Aorta (tissue), 5 donors: ENCODE measurements around the gene KIF1A. TPM values are rescaled to one million over a fixed set of nuclear protein-coding genes. Genes with fewer than 3 reads are reported as not detected.

ENCODE experiments used
- ATAC-seq: fragments of 200-7000 bp; cut with Tn5 transposase; one replicate; pipeline ENCODE4 v1.9.1; 2022; ENCODE audit warnings: moderate library complexity; ENCODE audit not compliant: low FRiP score
- DNase-seq, 2 donors: peaks; one replicate each; pipeline ENCODE4 v3.0.0-alpha.2; 2020
- H3K27ac ChIP-seq, 2 donors: one replicate each; pipeline ENCODE4 v1.5.1; 2013; ENCODE audit warnings: low read length in 2 of 2, mild to moderate bottlenecking in 2 of 2, moderate library complexity in 2 of 2, control low read depth in 1 of 2, inconsistent platforms in 1 of 2, low read depth in 1 of 2
- H3K27me3 ChIP-seq, 2 donors: one replicate each; pipeline ENCODE4 v1.6.1; 2013; ENCODE audit warnings: control low read depth in 1 of 2, low read length in 1 of 2, mild to moderate bottlenecking in 1 of 2, moderate library complexity in 1 of 2; ENCODE audit not compliant: insufficient read depth in 2 of 2, control insufficient read depth in 1 of 2
- H3K36me3 ChIP-seq, 2 donors: one replicate each; pipeline ENCODE4 v1.6.1; 2013; ENCODE audit warnings: control low read depth in 1 of 2, low read length in 1 of 2, mild to moderate bottlenecking in 1 of 2; ENCODE audit not compliant: insufficient read depth in 2 of 2, control insufficient read depth in 1 of 2
- H3K4me1 ChIP-seq, 2 donors: one replicate each; pipeline ENCODE4 v1.6.1; 2013; ENCODE audit warnings: low read length in 2 of 2, control low read depth in 1 of 2, mild to moderate bottlenecking in 1 of 2, moderate library complexity in 1 of 2; ENCODE audit not compliant: insufficient read depth in 2 of 2, control insufficient read depth in 1 of 2
- H3K4me3 ChIP-seq, 2 donors: one replicate each; pipeline ENCODE4 v1.5.1; 2013; ENCODE audit warnings: low read length in 2 of 2, control low read depth in 1 of 2, mild to moderate bottlenecking in 1 of 2
- H3K9me3 ChIP-seq: one replicate; pipeline ENCODE4 v1.6.1; 2013; ENCODE audit warnings: mild to moderate bottlenecking, low read length; ENCODE audit not compliant: control insufficient read depth
- WGBS, 2 donors: extraction: QIAGEN DNeasy Blood & Tissue Kit; methylation state at CpG; one replicate each; pipeline ENCODE4 v1.1.7; 2013; 5-methylcytosine and 5-hydroxymethylcytosine counted together
- intact Hi-C, 2 donors: fragments of 100-400 bp; cut with DNase I; formaldehyde crosslinking; loops; one replicate each; pipeline versions ENCODE4 v1.14.2 to v1.15.0; 2022
- long read RNA-seq, 2 donors: library from polyadenylated mRNA; unstranded; transcript quantifications; one replicate each; pipeline ENCODE4 v2.0.0, GENCODE V29; 2020 to 2021
- polyA plus RNA-seq, 2 donors: library from polyadenylated mRNA; stranded (reverse); fragments of 200-250 nt; gene quantifications; one replicate each; pipeline ENCODE4 v1.2.3, GENCODE V29; 2013
- total RNA-seq, 2 donors: library from RNA; stranded (reverse); fragmentation: NEBNext Ultra II Directional; extraction: Animal tissue kit (Norgen Biotek cat#: 25700); gene quantifications; one replicate each; pipeline ENCODE4 v1.2.1, GENCODE V29; 2021
- donor health status: healthy with polysubstance abuse.
- donor health status: Bipolar disorder and iron deficiency.
- donor health status: DM: no; HTN: no; CAD: no.
- donor health status: DM: no; HTN: no; CAD: no.
- donor health status: DM: yes; HTN: yes; CAD: no.

The KIF1A gene
- total RNA-seq (under 1 TPM; 0.72 to 0.78 TPM), polyA plus RNA-seq (under 1 TPM in 1 of 2 donors, not detected in 1; 0.25 TPM)
- long read RNA-seq, donor 1, partial matches to known transcripts = 0 of 1 reads
- long read RNA-seq, donor 1, other reads (novel, unspliced or antisense) = 1 of 1 reads
- long read RNA-seq, donor 2 = 0 reads

GRCh38 chr2:240819858-240820606 is at the start of gene KIF1A:
Gene KIF1A, minus strand, starts transcription at chr2:240820219. Its CDS starts 22,467 bp downstream, at chr2:240797752.
- H3K27ac ChIP-seq = no peak within 1 kb of the TSS
- intact Hi-C loops = no loop called here

DNA sequence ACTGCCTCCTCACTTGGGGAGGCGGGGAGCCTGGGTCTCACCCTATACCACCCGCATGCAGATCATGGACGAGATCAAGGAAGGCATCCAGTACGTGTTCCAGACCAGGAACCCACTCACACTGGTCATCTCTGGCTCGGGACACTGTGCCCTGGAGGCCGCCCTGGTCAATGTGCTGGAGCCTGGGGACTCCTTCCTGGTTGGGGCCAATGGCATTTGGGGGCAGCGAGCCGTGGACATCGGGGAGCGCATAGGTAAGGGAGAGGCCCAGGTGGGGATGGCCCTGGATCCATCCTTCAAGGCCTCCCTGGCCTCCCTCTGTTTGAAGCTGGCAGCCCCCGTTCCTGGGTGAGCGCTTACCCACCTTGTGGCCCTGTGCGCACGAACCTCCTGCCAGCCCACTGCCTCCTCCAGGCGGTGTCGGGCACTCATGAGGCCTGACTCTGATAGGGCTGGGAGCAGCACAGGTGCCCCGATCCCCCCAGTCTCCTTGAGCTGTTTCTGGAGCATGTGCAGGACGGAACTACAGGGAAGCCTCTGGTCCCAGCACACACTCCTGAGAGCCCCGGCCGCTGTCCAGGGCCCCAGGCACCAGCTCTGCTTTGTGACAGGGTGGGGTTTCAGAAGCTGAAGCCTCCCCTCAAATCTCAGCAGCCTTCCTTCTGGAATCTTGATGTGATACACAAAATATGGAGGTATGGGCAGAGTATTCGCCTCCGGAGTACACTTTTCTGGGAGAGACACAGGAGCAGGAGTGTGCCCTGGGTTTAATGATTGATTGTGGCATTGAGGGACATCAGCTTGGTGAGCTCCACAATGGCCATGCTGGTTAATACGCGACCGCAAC is 49.3 kb upstream of the KIF1A start:
- intact Hi-C loops = no loop called here
- no peak for ATAC-seq

More at GRCh38 chr2:240819858-240820606, at the start of gene KIF1A:
- 1 to 2% methylated on average over 31 to 104 of the region's 104 CpGs for WGBS, 2 donors
- peaks cover 3% of the 10 kb centered on the region for H3K9me3 ChIP-seq
- no peaks in the 10 kb centered on the region for H3K4me1 ChIP-seq
- H3K27me3 ChIP-seq = peaks cover 0 to 5% of the 10 kb centered on the region in 2 donors
- ATAC-seq = no peak
- no peaks in the 10 kb centered on the region for H3K36me3 ChIP-seq
- H3K4me3 ChIP-seq = peak within 1 kb of the TSS; percentile 16 to 18
- DNase-seq = no peak

DNA sequence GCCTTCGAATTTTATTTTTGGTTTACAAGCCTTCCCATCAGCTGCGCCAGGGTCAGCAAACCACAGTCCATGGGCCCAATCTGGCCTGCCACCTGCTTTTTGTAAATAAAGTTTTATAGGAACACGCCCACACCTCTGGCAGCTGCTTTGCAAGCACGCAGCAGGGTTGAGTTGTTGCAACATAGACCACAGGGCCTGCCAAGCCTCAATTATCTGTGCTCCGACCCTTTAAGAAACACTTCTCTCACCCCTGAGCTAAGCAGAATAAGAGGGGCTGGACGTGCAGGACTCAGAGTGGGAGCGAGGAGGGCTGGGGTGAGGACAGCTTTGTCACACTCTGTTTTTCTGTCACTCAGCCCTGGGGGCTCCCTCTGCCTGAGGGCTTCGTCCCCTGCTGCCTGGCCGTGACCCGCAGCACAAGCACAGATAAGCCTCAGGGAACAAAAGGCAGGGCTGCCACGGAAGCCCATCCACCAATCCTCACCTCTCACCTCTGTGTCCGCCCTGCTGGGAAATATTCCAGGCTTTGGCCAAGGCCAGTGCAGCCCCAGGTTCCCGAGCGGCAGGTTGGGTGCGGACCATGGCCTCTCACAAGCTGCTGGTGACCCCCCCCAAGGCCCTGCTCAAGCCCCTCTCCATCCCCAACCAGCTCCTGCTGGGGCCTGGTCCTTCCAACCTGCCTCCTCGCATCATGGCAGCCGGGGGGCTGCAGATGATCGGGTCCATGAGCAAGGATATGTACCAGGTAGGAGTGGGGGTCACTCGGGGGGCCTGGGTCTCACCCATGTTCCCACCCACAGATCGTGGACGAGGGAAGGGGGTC is 48.5 kb upstream of the KIF1A start, which contains the start of gene AGXT:
AGXT (plus strand) TSS at position 539 of the 823 bp plus-strand sequence; CDS start at position 581, 42 bp downstream.
- Histone ChIP-seq H3K27me3 (no peaks in the 10 kb centered on the region), H3K4me1 (no peaks in the 10 kb centered on the region), H3K27ac (no peak within 1 kb of the TSS), H3K9me3 (no peaks in the 10 kb centered on the region), H3K4me3 (no peak within 1 kb of the TSS), H3K36me3 (no peaks in the 10 kb centered on the region)
- intact Hi-C loops = no loop called here
- WGBS, 2 donors = 79 to 81% methylated on average over 21 of the region's 21 CpGs
- ATAC-seq (no peak), DNase-seq (no peak)

More for the DNA sequence above, 49.3 kb upstream of the KIF1A start:
- no peaks in the 10 kb centered on the region for H3K4me1 ChIP-seq
- no peak overlapping the region for H3K4me3 ChIP-seq
- no peaks in the 10 kb centered on the region for H3K36me3 ChIP-seq
- H3K27me3 ChIP-seq = no peaks in the 10 kb centered on the region
- H3K27ac ChIP-seq = no peak overlapping the region
- no peaks in the 10 kb centered on the region for H3K9me3 ChIP-seq
- peak in 1 of 2 donors; percentile 61 for DNase-seq
- 86 to 92% methylated on average over 22 to 25 of the region's 25 CpGs for WGBS, 2 donors

DNA sequence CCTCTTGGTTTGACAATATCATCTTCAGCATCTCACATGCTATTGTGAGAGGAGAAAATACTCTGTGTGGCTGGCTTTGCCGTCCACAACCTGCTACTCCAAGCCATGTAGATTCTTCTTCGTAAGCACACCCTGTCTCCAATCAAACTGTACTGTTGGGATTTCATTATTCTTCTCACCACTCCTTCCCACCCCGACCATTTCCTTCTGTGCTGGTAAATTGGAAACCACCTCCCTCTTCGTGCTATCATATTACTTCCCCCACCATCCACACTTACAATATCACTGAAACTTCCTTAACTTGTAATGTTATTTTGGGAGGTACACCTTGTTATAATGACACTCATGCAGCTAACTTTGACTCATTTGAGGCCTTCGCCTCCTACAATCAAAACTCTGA is 45.4 kb upstream of the KIF1A start:
- DNase-seq = no peak
- Histone ChIP-seq H3K36me3 (no peaks in the 10 kb centered on the region), H3K27me3 (no peaks in the 10 kb centered on the region), H3K4me3 (no peak overlapping the region), H3K27ac (no peak overlapping the region), H3K4me1 (no peaks in the 10 kb centered on the region), H3K9me3 (no peaks in the 10 kb centered on the region)
- intact Hi-C loops = no loop called here
- 81 to 83% methylated on average over 5 of the region's 5 CpGs for WGBS, 2 donors
- no peak for ATAC-seq

DNA sequence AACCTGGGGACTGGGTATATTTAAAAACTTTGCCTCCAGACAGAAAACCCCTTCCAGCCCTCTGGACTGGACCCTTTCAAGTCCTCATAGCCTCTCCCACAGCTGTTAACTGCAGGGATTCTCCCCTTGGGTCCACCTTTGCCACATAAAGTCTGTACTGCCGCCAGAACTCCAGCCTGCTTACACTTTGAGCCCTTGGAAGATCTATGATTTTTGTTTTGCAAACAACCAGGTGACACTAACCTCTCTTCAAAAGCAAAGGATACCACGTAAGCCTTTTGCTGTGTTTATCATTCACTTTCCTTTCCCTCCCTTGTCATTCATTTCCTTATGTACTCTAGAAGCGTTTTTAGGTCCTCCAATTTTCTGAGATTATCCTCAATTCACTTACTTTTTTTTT is 44.5 kb upstream of the KIF1A start:
- Histone ChIP-seq H3K27ac (no peak overlapping the region), H3K4me3 (no peak overlapping the region), H3K36me3 (no peaks in the 10 kb centered on the region), H3K4me1 (no peaks in the 10 kb centered on the region), H3K9me3 (no peaks in the 10 kb centered on the region), H3K27me3 (no peaks in the 10 kb centered on the region)
- DNase-seq (no peak), ATAC-seq (no peak)
- WGBS, 2 donors = 80 to 82% methylated on average over 3 of the region's 3 CpGs
- intact Hi-C loops = no loop called here

GRCh38 chr2:240861547-240861946 is 41.5 kb upstream of the KIF1A start:
- Histone ChIP-seq H3K27me3 (no peaks in the 10 kb centered on the region), H3K4me1 (no peaks in the 10 kb centered on the region), H3K9me3 (no peaks in the 10 kb centered on the region), H3K4me3 (no peak overlapping the region), H3K27ac (no peak overlapping the region), H3K36me3 (no peaks in the 10 kb centered on the region)
- 84 to 85% methylated on average over 2 of the region's 2 CpGs for WGBS, 2 donors
- DNase-seq (no peak), ATAC-seq (no peak)
- intact Hi-C loops = no loop called here

GRCh38 chr2:240858871-240859270 is 38.9 kb upstream of the KIF1A start:
- Histone ChIP-seq H3K36me3 (no peaks in the 10 kb centered on the region), H3K4me3 (no peak overlapping the region), H3K4me1 (no peaks in the 10 kb centered on the region), H3K9me3 (no peaks in the 10 kb centered on the region), H3K27me3 (no peaks in the 10 kb centered on the region), H3K27ac (no peak overlapping the region)
- intact Hi-C loops = loop anchor here in 1 of 2 donors (10.0 kb wide), 1 partner anchor 366 kb away; no protein-coding TSS in a partner anchor
- WGBS, 2 donors = 85 to 89% methylated on average over 10 of the region's 10 CpGs
- DNase-seq = no peak
- no peak for ATAC-seq

DNA sequence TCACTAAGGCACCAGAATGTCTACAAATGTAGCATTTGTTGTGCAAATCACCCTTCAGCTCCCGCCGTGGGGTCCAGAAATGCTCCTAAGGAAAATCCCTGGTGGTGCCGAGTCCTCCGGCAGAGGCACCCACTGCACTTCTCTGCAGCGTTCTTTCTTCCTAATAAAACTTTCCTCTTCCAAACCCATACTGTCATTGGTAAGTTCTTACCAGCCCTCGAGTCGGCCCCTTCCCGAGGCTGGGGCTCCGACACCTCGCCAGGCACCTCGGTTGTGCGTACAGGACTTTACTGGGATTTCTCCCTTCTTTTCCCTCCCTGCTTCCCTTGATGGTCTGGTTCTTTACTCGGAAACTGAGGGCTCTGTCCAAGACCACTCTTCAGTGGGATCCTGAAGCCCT is 38.3 kb upstream of the KIF1A start:
- Histone ChIP-seq H3K36me3 (no peaks in the 10 kb centered on the region), H3K9me3 (no peaks in the 10 kb centered on the region), H3K27me3 (no peaks in the 10 kb centered on the region), H3K4me1 (no peaks in the 10 kb centered on the region), H3K4me3 (no peak overlapping the region), H3K27ac (no peak overlapping the region)
- DNase-seq (no peak), ATAC-seq (no peak)
- 82 to 84% methylated on average over 13 of the region's 13 CpGs for WGBS, 2 donors
- intact Hi-C loops = loop anchor here in 1 of 2 donors (10.0 kb wide), 1 partner anchor 366 kb away; no protein-coding TSS in a partner anchor
